ENCODE measurements around the gene PHF21B. TPM values are rescaled to one million over a fixed set of nuclear protein-coding genes. Genes with fewer than 3 reads are reported as not detected.

Gene PHF21B
- total and polyA plus RNA-seq, 7 donors: 0.13 to 0.66 (median 0.28) TPM; not detected in 4

DNA sequence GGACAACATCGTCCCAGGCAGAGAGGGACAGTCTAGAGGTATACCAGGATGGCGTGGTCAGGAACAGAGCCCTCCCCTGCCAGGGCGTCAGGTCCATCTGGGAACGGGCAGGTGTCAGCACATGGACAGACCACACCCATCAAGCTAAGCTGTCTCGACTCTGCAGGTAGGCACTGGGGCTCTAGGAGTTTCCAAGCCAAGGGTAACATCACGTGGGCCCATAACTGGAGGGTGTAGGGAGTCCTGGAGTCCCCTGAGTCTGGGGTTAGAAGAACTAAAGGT is 75.4 kb downstream of the PHF21B start:
- H3K4me3 ChIP-seq: no peak overlapping the region
- intact Hi-C loops (cut with DNase I): no loop called here
- no peak overlapping the region for H3K27ac ChIP-seq
- no peaks in the 10 kb centered on the region for H3K36me3 ChIP-seq
- H3K9me3 ChIP-seq: no peaks in the 10 kb centered on the region
- peaks cover 0 to 5% (median 0%) of the 10 kb centered on the region in 4 donors for H3K4me1 ChIP-seq
- DNase-seq: no peak
- 46 to 66% methylated on average over 6 of the region's 6 CpGs for WGBS, 2 donors
- TF ChIP-seq POLR2A (IDR thresholded peaks at IDR 0.05): no peak
- TF ChIP-seq EP300 (IDR thresholded peaks at IDR 0.05): no peak
- no peak for TF ChIP-seq POLR2AphosphoS5 (IDR thresholded peaks at IDR 0.05)
- TF ChIP-seq, protein P1, sequence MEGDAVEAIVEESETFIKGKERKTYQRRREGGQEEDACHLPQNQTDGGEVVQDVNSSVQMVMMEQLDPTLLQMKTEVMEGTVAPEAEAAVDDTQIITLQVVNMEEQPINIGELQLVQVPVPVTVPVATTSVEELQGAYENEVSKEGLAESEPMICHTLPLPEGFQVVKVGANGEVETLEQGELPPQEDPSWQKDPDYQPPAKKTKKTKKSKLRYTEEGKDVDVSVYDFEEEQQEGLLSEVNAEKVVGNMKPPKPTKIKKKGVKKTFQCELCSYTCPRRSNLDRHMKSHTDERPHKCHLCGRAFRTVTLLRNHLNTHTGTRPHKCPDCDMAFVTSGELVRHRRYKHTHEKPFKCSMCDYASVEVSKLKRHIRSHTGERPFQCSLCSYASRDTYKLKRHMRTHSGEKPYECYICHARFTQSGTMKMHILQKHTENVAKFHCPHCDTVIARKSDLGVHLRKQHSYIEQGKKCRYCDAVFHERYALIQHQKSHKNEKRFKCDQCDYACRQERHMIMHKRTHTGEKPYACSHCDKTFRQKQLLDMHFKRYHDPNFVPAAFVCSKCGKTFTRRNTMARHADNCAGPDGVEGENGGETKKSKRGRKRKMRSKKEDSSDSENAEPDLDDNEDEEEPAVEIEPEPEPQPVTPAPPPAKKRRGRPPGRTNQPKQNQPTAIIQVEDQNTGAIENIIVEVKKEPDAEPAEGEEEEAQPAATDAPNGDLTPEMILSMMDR (IDR thresholded peaks at IDR 0.05): no peak
- no peaks in the 10 kb centered on the region for H3K27me3 ChIP-seq

DNA sequence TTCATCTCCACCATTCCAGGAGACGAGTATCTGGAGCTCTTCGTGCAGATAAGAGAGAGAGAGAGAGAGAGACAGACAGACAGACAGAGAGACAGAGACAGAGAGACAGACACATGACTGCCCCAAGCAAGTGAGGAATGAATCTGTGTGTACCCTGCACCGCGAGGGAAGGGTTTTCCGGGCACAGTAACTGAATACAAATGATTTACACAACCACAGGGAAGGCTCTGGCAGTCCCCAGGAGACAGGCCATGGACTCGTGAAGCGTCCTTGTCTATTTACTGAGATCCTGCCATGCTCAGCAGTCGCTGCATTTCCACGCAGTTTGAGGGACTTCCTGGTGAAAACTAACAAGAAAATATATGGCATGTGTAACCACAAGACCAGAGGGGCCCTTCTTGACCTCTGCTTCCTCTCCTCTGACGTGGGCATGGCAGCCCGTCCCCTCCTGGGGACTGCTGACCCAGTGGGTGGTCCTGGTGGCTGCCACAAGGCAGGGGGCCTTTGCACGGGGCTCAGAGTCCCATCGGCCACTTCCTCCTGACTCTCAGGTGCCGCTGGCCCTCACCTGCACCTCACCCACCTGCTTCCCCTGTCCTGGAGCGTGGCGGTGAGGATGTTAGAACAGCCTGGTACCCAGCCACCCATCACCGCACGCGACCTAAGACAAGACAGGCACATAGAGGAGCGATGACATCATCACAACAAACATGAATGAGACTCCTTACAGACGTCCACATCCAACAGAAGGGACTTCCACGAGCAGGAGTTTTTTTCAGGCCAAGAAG is 75.9 kb downstream of the PHF21B start:
- intact Hi-C loops (cut with DNase I): no loop called here
- no peak overlapping the region for H3K4me3 ChIP-seq

DNA sequence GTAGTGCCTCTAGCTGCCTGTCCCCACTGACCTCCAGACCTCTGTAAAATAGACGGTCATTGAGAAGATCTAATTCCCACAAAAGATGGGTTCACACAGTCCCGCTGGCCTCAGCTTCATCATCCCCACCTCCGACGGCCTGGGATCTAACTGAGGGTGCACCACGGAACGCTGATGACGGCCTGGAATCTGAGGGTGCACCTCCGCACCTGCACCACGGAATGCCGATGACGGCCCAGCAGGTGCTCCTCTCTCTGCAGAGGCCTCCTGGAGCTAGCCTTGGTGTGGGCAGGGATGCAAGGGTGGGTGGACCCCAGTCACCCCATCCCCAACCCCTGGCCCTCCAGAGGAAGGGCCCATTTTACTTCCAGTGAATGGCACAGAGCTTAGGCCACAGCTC is 77.3 kb downstream of the PHF21B start:
- no peaks in the 10 kb centered on the region for H3K36me3 ChIP-seq
- intact Hi-C loops (cut with DNase I): no loop called here
- no peak overlapping the region for H3K4me3 ChIP-seq
- H3K4me1 ChIP-seq: peaks cover 0 to 5% (median 0%) of the 10 kb centered on the region in 4 donors
- DNase-seq: no peak
- H3K9me3 ChIP-seq: no peaks in the 10 kb centered on the region
- no peaks in the 10 kb centered on the region for H3K27me3 ChIP-seq
- 91 to 93% methylated on average over 11 of the region's 11 CpGs for WGBS, 2 donors
- H3K27ac ChIP-seq: no peak overlapping the region
- TF ChIP-seq EP300 (IDR thresholded peaks at IDR 0.05) (no peak), POLR2A (IDR thresholded peaks at IDR 0.05) (no peak), POLR2AphosphoS5 (IDR thresholded peaks at IDR 0.05) (no peak)
- TF ChIP-seq, protein P1 (IDR thresholded peaks at IDR 0.05): no peak

More for the DNA sequence above, 75.9 kb downstream of the PHF21B start:
- TF ChIP-seq POLR2AphosphoS5 (IDR thresholded peaks at IDR 0.05): no peak
- TF ChIP-seq POLR2A (IDR thresholded peaks at IDR 0.05): no peak
- TF ChIP-seq, protein P1 (IDR thresholded peaks at IDR 0.05): no peak
- TF ChIP-seq EP300 (IDR thresholded peaks at IDR 0.05): no peak
- Histone ChIP-seq H3K4me1 (peaks cover 0 to 5% (median 0%) of the 10 kb centered on the region in 4 donors), H3K27me3 (no peaks in the 10 kb centered on the region), H3K9me3 (no peaks in the 10 kb centered on the region), H3K36me3 (no peaks in the 10 kb centered on the region), H3K27ac (no peak overlapping the region)
- DNase-seq: no peak
- WGBS, 2 donors: 47 to 51% methylated on average over 22 of the region's 22 CpGs

GRCh38 chr22:44931766-44932165 is 78.0 kb downstream of the PHF21B start:
- Histone ChIP-seq H3K9me3 (no peaks in the 10 kb centered on the region), H3K4me1 (peaks cover 0 to 5% (median 0%) of the 10 kb centered on the region in 4 donors), H3K27ac (no peak overlapping the region), H3K27me3 (no peaks in the 10 kb centered on the region), H3K4me3 (no peak overlapping the region), H3K36me3 (no peaks in the 10 kb centered on the region)
- DNase-seq: no peak
- no peak for TF ChIP-seq EP300 (IDR thresholded peaks at IDR 0.05)
- no peak for TF ChIP-seq POLR2AphosphoS5 (IDR thresholded peaks at IDR 0.05)
- TF ChIP-seq, protein P1 (IDR thresholded peaks at IDR 0.05): no peak
- TF ChIP-seq POLR2A (IDR thresholded peaks at IDR 0.05): no peak
- WGBS, 2 donors: 55 to 80% methylated on average over 9 of the region's 9 CpGs
- intact Hi-C loops (cut with DNase I): no loop called here

All from sigmoid colon (tissue), 7 donors.